AML-193 (cell line): ENCODE measurements around the gene CDK15.
"Not testable (repeated sequence)": the region's sequence is repeated elsewhere in the genome, so short reads cannot be mapped to it uniquely, and the experiment has no call there.

ENCODE experiments used
- DNase-seq, 2 experiments: peaks; one replicate each; lab custom pipeline; 2025; lab: John Stamatoyannopoulos, UW

Gene CDK15

DNA sequence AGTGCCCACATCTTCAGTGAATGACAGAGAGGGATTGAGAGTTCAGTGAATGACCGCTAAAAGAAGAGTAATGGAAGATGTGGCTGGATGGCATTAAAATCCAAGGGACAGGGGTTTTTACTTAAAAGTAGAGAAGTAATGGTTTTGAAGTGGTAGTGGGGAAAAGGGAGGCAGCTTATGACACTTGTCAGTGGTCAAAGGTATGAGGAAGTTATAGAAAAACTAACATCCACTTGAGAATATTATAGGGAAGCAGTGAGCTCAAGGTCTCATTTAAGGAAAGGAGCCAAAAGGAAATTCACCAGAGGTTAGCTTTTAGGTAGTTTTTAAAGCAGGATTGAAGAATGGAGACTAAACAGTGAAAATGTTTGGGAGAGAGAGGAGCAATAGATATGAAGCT is 24.3 kb downstream of the CDK15 start:
- DNase-seq = peak; percentile 44 to 54

DNA sequence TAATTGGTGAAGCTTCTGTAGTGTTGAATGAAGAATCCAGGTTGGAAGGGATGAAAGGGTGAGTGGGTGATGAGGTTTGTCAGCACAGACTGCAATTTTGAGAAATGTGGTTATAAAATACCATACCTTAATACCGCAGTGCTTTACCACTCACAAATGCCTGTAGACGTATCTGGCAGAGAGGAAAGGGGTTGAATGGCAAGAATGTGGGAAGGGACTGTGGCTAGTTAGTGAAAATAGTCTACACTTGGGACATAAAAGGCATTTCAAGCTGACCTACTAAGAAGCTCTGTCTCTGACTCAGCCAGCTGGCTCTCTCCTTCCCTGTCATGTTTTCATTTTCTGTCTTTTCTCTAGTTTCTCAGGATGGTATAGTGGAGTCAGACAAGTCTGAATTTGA is 25.1 kb downstream of the CDK15 start:
- DNase-seq = no peak

DNA sequence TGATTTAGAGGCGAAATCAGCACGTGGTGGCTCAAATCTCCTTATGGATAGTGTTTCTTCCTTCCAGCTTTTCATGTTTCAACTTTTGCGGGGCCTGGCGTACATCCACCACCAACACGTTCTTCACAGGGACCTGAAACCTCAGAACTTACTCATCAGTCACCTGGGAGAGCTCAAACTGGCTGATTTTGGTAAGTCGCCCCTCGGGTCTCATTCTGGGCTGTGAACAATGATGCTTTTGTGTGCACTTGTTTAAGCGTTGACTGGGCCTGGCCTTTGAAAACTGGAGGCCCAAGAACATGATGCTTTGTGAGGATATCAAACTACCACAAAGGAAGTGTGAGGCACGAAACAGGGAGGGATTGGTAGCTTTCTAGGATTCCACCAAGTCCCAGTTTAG is 27.4 kb downstream of the CDK15 start:
- no peak for DNase-seq

DNA sequence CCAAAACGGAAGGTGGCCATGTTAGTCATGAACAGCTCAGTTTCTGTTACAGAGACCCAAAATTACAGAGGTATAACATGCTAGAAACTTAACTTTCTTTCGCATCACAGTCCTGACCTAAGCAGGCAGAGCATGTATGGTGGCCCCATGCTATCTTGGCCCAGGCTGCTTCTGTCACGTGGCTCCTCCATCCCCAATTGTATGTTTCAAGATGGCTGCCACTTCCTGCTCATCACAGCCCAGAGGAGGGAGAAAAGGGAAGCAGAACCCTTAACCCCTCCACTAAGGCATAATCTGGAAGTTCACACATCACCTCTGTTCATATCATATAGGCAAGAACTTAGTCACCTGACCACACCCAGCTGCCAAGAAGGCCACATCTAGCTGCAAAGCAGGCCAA is 28.7 kb downstream of the CDK15 start:
- DNase-seq = no peak

DNA sequence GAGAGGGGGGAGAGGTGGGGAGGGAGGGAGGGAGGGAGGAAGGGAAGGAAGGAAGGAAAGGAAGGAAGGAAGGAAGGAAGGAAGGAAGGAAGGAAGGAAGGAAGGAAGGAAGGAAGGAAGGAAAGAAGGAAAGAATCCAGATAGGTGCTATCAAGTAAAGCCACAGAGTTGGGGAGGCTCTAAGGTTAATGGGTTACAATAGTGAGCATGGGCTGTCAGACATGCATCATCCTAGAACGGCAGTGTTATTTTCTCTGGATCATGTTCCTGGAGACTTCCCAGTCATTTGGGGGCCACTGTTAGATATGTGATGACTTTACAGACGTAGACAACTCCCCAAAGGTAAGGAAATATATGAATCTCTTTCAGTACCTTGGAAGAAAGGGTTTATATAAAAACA is 31.1 kb downstream of the CDK15 start:
- no peak for DNase-seq

DNA sequence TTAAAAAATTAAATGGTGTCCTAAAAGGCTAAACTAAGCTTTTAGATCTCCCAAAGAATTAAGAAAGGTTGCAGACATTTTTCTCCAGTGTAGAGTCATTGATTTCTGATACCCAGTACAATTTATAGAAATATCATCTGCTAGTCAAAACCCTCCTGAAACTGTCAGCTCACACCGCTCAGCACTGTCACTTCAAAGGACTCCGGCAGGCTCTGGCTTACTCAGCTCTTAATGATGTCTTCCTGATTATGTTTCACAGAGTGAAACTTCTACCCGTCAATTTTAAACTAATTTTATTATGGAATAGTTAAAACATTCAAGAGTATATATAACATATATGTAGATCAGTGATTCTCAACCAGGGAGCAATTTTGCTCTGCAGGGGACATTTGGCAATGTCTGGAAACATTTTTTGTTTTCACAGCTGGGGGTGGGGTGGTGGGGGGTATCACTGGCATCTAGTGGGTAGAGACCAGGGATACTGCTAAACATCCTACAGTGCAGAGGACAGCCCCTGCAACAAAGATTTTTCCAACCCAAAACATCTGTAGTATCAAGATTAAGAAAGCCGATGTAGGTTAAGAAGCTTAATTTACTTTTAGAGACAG is 31.6 kb downstream of the CDK15 start:
- no peak for DNase-seq

DNA sequence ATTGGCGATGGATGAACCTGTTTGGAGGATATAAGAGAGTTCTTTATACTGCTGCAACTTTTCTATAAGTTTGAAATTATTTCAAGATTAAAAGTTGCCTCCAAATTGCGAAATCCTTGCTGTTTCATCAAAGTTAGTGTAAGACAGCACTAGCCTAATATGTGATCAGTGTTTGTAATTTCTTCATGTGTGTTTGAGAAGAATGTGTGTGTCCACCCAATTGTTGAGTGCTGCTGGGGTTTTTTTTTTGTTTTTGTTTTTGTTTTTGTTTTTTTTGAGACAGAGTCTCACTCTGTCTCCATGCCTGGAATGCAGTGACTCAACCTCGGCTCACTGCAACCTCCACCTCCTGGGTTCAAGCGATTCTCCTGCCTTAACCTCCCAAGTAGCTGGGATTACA is 33.4 kb downstream of the CDK15 start:
- no peak for DNase-seq

DNA sequence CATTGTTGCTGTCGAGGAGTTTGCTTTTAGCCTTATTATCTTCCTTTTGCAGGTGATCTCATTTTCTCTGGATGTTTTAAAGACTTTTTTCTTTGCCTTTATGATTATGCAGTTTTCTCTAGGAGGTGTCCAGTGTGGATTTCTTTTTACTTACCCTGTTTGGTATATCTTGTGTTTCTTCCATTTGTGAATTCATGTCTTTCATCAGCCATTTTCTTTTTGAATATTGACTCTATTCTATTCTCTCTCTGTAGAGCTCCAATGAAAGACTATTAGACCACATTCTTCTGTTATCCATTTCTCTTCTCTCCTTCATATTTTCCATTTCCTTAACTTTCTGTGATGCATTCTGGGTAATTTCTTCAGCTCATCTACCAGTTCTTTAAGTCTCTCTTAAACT is 34.4 kb downstream of the CDK15 start:
- no peak for DNase-seq

DNA sequence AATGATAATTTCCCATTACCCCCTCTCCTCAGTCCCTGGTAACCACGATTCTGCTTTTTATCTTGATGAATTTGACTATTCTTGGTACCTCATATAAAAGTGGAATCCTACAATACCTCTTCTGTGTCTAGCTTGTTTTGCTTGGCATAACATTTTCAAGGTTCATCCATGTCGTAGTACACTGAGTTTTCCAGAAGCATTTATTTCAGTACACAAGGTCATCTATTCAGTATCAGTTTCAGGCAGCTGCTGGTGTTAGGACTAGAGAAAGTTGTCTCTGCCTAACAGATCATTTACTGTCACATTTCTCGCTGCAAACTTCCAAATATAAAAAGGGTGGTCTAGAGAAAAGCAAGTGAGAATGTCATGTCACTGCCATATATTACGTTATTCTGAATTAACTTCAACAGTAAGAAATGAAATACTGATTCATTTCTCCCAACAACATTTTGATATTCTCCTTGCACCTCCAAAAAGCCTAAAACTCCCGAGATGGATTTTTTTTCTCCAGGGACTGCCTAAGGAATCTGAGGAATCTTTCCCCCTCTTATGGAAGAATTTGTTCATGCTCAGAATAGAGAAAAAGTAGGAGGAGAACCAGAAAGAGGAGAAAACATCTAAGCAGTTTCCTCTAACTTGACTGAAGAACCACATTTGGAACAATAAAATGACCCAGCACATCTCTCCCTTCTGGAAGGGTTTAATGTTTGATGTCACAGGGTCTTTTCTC is 36.0 kb downstream of the CDK15 start:
- DNase-seq = no peak

DNA sequence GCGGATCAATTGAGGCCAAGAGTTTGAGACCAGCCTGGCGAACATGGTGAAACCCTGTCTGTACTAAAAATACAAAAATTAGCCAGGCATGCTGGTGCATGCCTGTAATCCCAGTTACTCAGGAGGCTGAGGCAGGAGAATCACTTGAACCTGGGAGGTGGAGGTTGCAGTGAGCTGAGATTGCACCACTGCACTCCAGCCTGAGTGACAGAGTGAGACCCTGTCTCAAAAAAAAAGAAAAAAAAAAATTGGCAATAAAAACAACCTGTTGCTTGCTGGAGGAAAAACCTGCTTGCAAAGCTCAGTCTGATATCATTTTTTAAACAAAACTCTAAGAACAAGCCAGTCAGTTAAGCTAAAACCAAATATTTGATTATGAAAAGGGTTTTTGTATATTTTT is 38.6 kb downstream of the CDK15 start:
- not testable (repeated sequence) for DNase-seq

DNA sequence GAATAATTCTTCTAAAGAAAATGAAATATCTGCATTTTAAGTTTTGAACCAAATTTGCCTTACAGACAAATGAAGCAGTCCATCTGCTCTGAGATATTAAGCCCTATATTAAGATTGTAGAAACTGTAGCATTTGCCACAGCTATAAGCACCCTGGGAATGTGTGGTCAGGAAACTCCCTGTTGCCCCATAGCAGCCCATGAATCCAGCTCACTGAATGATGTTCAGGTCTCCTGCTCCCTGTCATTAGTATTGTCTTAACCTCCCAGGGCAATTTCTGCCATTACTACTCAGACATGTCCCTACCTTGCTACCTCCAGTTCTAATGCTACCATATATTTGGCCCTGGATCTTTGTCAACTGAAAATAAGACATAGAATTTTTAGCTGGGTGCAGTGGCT is 41.1 kb downstream of the CDK15 start:
- no peak for DNase-seq

DNA sequence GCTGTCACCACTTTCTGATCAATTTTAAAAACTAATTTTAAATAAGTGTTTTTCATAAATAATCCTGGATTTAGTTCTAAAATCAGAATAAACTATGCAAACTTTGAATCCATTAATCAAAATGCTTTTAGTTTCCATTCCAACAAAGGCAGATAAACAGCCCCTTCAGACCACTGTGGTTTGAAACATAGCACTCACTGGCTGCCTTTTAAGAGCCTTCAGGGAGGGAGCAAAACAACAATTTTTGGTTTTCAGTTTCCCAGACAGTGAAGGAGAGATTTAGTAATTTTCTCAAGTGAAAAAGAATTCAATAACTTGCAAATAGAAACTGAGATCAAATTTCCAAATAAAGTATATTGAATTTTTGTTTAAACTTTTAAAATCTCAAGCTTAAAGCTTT is 46.1 kb downstream of the CDK15 start:
- DNase-seq = no peak

DNA sequence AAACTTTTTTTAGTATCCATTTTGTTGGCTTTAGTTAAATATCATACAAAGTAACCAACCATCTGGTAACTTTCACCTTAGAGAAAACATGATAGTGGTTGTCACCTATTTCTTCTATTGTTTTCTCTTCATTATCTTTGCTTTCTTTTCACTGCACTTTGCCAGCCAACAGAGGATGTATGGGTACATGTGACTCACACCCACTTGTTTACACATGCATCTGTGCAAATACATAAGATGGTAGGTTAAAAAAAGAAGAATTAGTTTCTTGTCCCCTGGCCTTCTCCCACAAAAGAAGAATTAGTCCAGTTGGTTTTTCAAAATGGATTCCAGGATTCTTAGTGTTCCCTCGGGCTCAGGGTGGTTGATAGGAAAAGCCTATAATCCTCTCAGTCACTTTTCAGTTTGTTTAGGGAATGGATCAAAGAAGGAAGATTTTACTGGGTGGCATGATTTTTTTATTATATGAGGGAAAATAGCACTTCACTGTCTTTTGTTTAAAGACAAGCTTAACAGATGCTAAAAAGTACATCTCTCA is 46.6 kb downstream of the CDK15 start:
- no peak for DNase-seq

DNA sequence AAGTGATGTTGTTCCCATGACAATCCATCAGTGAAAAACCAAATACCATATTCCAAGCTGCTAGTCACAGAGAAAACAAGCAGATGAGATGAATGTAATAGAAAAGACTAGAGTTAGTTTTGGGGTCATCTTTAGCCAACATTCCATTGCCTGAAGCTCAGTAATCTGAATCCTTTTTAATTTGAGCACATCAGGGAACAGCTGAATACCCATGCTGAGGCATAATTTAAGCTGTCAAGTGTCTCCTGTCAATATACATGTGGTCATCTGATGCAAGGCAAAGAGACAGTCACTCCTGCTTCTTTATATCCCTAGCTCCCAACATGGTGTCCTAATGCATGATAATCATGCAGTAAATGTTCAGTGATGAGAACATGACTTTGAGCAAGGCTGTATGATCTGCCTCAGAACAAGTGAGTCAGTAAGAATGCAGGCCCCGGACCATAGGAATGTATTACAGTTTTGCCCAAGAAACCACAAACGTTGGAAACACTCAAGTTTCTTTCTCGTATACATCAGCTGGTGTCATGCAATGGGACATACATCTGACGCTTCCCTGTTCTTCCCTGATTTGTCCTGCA is 48.0 kb downstream of the CDK15 start:
- no peak for DNase-seq

DNA sequence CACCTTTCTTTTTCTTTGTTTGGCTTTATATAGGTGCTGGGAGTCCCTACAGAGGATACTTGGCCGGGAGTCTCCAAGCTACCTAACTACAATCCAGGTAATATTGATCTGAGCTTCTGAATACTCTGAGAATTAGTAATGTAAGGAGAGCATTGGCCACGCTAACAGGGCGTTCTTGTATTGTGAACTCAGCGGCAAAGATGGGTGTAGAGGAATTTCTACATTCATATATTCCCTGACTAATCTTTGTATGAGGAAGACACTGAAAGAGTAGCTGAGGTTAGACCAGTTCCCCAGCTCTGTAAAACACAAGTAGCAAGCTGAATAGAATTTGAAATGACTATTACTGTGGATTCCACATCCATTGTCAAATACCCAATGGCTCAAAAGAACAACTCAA is 48.5 kb downstream of the CDK15 start:
- no peak for DNase-seq

DNA sequence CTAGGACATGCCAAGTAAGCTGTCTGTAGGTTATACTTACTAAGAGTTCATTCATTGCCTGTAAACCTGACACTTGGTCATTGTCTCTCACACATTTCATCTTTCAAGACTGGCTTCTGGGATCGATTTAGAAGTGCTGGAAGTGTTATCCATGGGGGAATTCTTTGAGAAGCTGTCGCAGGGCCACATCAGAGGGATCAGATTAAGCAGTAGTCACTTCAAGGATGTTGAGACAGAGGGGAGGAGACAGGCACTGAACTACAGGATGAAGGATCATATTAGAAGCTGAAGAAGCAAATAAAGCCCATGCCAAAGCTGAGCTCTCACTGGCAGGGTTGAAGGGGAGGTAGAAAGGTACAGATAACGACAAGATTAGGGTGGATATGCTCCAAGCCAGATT is 49.0 kb downstream of the CDK15 start:
- DNase-seq = no peak

DNA sequence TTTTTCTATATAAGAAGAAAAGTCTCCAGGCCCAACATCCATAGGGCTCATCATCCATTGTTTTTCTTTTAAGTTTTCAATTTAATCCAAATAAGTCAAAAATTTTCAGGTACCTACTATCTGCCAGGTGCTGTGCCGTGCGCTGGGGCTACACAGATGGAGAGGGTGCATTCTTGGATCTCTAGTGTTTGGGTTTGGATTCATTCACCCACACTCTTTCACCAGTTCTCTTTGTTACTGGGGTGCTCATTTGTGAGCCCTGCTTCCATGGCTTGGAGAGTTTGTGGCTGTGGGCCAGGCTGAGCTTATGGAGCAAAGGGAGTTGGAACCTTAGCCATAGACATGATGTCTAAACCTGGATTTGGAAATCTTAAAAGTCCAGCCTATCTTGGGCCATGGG is 51.0 kb downstream of the CDK15 start:
- no peak for DNase-seq

DNA sequence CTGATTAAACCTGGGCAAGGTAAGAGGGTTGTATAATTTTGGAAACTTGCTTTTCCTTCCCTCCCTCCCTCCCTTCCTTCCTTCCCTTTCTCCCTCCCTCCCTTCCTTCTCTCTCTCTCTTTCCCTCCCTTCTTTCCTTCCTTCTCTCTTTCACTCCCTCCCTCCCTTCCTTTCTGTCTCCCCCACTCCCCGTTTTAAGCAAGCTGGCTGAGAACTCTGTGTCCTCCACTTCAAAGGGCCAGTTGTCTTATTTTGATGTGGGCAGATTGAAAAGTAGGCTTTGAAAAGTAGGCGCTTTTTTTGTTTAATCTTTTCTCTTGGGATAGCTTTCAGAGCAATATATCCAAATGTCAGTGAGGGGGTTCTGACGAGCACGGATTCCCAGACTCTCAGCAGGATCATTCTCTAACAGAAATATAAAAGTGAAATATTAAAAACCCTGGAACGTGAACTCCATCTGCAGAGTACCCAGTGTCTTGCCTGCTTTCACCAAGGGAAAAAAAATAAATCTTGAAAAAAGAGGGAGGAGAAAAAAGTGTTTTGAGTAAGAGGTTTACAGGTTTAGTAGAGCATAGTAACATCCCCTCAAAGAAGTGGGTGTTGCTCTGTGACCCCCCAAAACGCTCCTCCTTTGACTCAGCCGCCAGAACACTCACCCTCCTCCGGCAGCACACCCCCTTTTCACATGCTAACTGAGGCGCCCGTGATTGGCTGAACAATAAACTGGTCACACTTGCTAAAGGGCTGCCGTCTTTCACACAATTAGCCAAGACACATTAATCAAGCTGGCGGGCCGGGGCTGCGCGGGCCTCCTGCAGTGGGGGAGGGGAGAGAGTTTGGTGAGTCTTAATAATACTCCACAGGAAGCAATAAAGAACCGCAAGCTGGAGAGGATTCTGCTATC is 52.2 kb downstream of the CDK15 start:
- DNase-seq = no peak

DNA sequence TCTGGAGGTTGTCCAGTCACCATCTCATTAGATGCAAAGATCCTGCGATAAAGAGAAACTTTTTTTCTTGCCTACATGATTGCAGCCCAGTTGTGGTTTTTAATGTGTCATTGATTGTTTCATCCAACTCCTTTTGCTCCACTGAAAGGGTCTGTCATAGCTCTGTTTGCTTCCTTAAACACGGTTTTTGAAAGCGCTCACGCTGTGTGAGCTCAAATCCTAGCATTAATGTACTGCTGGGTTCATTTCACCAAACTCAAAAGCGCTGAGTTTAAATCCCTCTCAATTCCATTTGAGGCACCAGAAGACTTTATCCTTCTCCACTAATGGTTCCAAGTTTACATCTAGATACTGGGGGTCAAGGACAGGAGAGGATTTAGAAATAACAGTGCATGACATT is 53.6 kb downstream of the CDK15 start:
- no peak for DNase-seq

DNA sequence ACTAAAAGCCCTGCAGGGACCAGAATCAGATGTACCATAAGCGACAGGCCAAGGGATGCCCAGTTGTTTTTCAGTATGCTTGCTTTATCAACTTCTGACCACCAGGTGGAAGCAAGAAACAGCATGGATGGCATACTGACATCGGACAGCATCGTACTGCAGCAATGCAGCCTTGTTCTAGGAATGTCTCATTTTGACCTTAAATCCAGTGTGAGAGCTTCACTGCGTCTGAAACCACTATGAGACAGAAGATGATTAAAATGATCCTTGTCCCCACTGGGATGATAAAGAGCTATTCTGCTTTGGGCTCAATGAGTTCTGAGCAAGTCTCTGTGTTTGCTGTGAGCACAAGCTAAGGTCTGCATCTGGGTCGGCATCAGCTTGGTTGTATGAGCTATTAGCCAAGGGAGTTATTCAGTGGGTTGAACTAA is 54.3 kb downstream of the CDK15 start:
- DNase-seq = peak; percentile 52 to 54

DNA sequence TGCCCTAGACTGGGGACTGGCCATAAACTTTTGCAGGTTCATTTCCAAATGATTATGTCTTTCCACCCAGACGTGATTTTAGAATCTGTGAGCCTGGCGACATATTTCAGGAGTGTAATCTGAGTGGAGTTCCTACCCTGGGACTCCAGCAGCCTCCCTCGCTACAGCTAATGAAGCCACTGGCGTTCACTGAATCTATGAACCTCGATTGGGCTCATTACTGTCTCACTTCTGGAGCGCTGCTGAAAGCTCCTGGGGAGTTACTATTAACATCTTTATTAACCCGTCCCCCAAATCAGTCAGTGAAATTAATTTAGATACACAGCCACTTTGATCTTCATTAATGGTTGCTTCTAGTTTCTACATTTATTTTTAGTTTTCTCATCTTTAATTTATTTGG is 56.5 kb downstream of the CDK15 start:
- no peak for DNase-seq
